SH-SY5Y (cell line): ENCODE measurements around the gene ZNF527.

ENCODE experiments used
- GATA2 ChIP-seq: IDR thresholded peaks from 2 replicates; pipeline ENCODE4 v1.6.1; 2011; ENCODE audit warnings: mild to moderate bottlenecking, low read depth, low read length
- GATA3 ChIP-seq: IDR thresholded peaks from 2 replicates; pipeline ENCODE4 v1.6.1; 2011; ENCODE audit warnings: low read depth, mild to moderate bottlenecking, low read length, moderate library complexity

Gene ZNF527

DNA sequence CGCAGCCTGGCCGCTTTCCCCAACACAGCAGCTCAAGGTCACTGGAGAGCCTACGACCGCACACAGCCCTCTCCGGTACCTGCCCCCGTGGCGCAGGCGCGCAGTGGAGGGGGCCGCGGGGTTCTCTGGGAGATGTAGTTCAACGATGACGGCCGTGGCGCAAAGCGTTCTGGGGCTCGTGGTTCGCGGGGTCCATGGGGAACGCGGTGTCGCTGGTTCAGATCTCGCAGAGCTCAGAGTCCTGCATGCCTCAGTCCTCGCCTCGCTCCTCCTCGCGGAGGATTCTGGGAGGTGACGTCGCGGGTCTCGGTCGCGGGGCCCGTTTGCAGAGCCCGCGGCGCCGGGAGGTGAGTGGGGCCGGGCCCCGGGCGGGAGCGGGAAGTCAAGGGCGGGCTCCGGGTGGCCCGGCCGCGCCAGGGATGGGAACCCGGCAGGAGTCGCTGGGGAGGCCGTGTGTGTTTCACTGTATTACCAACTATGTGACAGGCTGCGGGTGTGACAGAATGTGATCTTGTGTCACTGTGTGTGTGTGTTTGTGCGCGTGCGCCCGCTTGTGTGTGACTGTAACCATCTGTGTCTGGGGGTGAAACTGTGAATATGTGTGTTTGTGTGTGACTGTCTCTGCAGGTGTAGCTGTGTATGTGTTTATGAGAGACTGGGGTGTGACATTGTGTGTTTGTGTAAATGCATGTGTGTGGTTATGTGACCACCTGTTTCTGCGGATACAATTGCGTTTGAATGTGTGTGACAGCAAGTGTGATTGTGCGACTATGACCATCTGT, at the start of gene ZNF527:
TSS of gene ZNF527 (plus strand) at position 220 of the 782 bp plus-strand sequence. CDS start 3,100 bp downstream, outside the sequence.
- TF ChIP-seq GATA2 (no peak; the same call in 1 of the 2 replicates), GATA3 (no peak)

DNA sequence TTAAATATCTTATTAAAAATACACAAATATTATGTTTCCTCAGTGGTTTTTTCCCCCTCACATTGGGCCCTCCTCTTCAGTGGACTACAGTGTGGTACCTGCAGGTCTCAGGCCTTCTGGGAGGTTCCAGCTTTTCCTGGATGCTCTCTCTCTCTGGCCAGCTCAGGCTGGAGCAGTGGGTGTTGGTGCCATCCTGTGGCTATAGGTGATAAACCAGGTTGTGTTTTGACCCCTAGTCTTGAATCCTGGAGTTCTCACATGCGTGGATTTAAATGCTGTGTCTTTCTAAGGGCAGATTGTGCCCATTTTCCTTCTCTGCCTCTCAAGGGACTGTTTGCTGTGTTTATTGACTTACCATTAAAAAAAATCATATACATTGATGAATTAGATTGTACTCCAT, 41.2 kb upstream of the ZNF527 start:
- no peak for TF ChIP-seq GATA2
- TF ChIP-seq GATA3: no peak

GRCh38 chr19:37332839-37333238, 38.1 kb upstream of the ZNF527 start:
- TF ChIP-seq GATA2: no peak
- TF ChIP-seq GATA3: no peak

DNA sequence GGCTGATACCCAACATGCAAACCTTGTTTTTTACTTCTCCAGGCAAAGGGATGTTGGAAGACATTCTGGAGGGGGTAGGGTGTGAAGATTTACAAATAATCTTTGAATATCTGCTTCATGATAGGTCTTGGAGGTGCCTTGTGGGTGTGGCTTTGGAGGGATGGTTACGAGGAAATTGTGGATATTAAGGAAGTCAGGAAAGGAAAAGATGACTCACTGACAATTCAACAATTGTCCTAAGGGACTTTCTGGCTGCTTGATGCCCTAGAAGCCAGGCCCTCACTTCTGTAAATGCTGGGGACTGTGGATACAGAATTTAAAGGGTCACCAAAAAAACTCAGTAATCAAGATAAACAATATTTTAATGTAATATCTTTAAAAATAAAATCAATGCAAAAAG, 37.4 kb upstream of the ZNF527 start:
- TF ChIP-seq GATA3: no peak
- TF ChIP-seq GATA2: no peak

DNA sequence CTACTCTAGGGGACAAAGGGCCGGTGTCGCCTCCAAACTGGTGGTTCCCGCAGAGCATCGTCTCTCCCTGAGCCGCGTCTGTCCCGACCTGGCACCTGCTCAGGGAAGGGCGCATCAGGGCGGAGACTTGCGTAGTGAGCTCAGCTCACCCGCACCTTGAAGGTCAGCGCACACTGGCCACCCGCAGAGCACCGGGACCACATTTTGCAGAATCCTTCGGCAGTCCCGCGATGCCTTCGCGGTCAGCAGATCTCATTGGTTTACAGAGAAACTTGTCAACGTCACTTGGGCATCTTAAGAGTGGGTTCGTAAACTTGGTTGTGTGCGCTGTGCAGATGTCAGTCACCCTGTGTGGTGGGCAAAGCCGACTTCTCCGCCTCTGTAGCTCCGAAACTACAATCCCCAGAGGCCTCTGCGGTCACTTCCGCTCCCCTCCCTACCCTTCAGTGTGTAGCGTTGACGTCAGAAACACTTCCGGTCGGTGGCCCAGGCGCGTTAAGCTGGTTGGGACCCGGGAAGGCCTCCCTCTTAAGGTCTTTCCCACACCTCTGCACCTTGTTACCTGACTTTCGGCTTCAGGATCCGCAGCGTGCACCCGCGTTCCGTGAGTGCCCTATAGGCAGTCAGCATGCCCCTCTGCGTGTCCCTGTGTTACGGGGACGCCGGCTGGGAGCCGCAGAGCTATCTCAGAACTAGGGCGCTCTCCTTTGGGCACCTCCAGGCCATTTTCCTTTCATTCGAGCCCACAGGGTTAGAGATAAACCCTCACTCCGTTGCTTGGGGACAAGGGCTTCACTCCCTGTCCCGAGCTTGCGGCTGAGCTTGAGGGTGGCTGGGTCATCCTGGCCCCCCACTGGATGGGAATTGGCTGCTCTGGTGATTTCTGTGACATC, 36.5 kb upstream of the ZNF527 start:
- TF ChIP-seq GATA2: no peak; the same call in 1 of the 2 replicates
- TF ChIP-seq GATA3: no peak

GRCh38 chr19:37342753-37343152, 28.1 kb upstream of the ZNF527 start:
- no peak for TF ChIP-seq GATA2
- TF ChIP-seq GATA3: no peak

DNA sequence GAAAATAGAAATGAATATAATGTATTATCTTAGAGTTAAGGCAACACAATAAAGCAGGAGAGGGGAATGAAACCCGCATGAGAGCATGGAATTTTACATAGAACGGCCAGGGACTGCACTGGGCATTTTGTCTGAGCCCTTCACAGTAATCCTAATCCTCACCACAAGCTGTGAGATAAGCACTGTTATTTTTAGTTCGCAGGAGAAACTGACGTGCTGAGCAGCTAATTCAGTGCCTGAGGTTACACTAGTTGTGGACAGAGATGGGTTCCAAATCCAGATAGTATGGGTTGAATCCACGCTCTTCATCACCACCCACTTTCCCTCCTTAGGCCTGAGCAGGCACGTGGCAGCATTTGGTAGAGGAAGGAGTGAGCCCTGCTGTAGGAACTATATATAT, 24.8 kb upstream of the ZNF527 start:
- no peak for TF ChIP-seq GATA3
- no peak for TF ChIP-seq GATA2

DNA sequence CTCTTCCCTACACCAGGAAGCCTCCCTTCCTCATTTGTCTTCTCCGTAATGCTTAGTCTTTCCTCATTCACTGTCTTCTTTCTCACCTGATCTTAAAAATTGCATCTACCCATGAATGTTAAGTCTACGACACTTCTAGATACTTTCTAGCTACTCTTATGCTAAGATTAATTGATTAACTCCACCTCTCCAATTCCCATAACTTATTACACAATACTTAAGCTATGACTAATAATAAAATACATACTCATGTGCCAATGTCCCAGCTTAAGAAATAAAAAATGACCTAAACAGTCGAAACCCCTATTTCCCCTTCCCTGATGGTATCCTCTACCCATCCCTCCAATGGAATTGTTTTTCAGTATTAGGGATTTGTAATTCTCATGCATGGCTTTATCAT, 22.8 kb upstream of the ZNF527 start:
- no peak for TF ChIP-seq GATA2
- TF ChIP-seq GATA3: no peak

GRCh38 chr19:37353968-37354367, 16.9 kb upstream of the ZNF527 start:
- TF ChIP-seq GATA3 (no peak), GATA2 (no peak)

GRCh38 chr19:37355901-37356300, 15.0 kb upstream of the ZNF527 start:
- TF ChIP-seq GATA2 (no peak), GATA3 (no peak)

GRCh38 chr19:37361994-37362393, 8.9 kb upstream of the ZNF527 start:
- TF ChIP-seq GATA3: no peak
- TF ChIP-seq GATA2: no peak

DNA sequence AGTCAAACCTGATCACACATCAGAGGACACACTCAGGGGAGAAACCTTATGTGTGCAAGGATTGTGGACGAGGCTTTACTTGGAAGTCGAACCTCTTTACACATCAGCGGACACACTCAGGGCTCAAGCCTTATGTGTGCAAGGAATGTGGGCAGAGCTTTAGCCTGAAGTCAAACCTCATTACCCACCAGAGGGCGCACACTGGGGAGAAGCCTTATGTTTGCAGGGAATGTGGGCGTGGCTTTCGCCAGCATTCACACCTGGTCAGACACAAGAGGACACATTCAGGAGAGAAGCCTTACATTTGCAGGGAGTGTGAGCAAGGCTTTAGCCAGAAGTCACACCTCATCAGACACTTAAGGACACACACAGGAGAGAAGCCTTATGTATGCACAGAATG, 8.2 kb upstream of the ZNF527 start:
- no peak for TF ChIP-seq GATA3
- TF ChIP-seq GATA2: no peak

- TF ChIP-seq GATA3 (no peak), GATA2 (no peak)
Measured at GRCh38 chr19:37389234-37389633, 18.3 kb downstream of the ZNF527 start.

GRCh38 chr19:37401078-37401477, 30.2 kb downstream of the ZNF527 start:
- TF ChIP-seq GATA3 (no peak), GATA2 (no peak)
